ENCODE measurements around the gene ZXDC.

The ZXDC gene

DNA sequence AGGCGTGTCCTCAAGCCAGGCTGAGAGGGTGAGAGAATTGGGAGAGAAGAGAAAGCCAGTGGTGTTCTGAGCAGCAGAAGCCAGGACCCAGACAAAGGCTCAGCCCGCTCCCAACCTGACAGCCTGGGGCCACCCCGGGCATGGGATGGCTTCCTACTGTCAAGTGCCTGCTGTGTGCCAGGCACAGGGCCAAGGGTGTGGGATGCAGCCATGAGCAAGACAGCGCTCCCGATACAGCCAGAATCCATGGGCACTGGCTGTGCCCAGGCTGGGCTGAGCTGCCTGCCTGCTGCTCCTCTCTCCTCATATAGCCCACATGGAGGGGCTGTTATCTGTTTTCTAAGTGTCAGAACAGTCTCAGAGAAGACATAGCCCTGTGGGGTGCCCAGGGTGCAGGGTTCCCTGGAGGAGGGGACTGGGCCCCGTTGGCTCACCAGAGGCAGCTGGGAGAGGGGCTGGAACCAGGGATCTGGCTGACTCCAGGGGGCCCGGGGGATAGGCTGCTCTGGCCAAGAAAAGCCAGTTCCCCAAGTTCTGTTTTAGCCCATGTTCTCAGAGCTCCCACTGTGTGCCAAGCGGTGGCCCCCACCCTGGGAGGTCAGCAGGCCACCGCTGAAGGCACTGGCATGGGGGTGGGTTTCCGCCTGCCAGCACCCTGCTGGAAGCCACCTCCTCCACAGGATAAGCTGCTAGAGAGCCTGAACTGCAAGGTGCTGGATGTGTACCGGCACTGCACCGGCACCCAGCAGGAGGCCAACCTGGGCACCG, 42.0 kb downstream of the ZXDC start:
- Histone ChIP-seq H3K79me2 (ENCODE audit: control insufficient read depth, insufficient read depth, low read length, unreplicated experiment) (no peaks in the 10 kb centered on the region), H3K27me3 (ENCODE audit: insufficient read depth, low read length) (no peaks in the 10 kb centered on the region), H3K4me1 (ENCODE audit: control insufficient read depth, insufficient read depth, low read length, unreplicated experiment) (no peaks in the 10 kb centered on the region), H3K27ac (ENCODE audit: low read depth, low read length) (no peak overlapping the region), H2AFZ (ENCODE audit: low read length, unreplicated experiment) (no peak overlapping the region), H3K4me3 (ENCODE audit: low read depth, low read length) (no peak overlapping the region), H3K36me3 (ENCODE audit: insufficient read depth, low read length) (no peaks in the 10 kb centered on the region)

DNA sequence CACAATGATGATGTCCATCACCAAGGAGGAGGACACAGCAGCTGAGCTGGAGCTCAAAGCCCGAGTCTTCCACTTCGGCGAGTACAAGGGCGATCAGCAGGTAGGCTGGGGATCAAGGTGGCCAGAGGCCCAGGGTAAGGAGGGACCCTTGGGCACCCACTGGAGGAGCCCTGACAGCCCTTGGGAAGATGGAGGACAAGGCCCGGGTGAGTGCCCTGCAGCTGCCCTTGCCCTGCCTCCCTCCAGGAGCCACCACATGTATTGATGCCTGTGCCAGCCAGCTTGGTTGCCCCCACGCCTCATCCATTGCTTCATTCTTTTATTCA, 42.6 kb downstream of the ZXDC start:
- no peaks in the 10 kb centered on the region for H3K4me1 ChIP-seq (ENCODE audit: control insufficient read depth, insufficient read depth, low read length, unreplicated experiment)
- H3K36me3 ChIP-seq (ENCODE audit: insufficient read depth, low read length) = no peaks in the 10 kb centered on the region
- no peak overlapping the region for H3K27ac ChIP-seq (ENCODE audit: low read depth, low read length)
- H3K27me3 ChIP-seq (ENCODE audit: insufficient read depth, low read length) = no peaks in the 10 kb centered on the region
- no peaks in the 10 kb centered on the region for H3K79me2 ChIP-seq (ENCODE audit: control insufficient read depth, insufficient read depth, low read length, unreplicated experiment)
- no peak overlapping the region for H2AFZ ChIP-seq (ENCODE audit: low read length, unreplicated experiment)
- H3K4me3 ChIP-seq (ENCODE audit: low read depth, low read length) = no peak overlapping the region

DNA sequence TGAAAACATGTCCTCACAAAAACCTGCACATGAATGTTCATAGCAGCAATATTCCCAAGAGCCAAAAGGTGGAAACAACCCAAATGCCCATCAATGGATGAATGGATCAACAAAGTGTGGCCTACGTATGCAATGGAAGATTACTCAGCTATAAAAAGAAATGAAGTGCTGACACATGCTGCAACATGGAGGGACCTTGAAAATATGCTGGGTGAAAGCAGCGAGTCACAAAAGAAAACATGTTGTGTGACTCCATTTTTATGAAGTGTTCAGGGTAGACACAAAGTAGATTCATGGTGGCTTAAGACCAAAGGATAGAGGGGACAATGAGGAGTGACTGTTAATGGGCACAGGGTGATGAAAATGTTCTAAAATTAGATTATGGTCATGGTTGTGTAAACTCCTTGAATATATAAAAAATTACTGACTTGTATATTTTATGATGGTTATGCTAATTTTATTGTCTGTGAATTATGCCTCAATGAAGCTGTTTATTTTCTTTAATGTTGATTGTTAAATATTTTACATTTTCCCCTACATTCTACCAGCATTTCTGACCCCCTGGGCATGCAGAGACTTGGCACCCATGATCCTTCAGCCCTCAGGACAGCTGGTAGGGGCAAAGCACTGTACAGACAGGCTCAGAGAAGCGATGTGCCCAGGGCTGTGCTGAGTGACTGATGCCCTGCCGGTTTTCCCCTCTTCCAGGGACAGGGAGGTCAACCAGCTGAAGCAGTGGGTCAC, 43.2 kb downstream of the ZXDC start:
- no peak overlapping the region for H3K4me3 ChIP-seq (ENCODE audit: low read depth, low read length)
- no peaks in the 10 kb centered on the region for H3K36me3 ChIP-seq (ENCODE audit: insufficient read depth, low read length)
- no peak overlapping the region for H2AFZ ChIP-seq (ENCODE audit: low read length, unreplicated experiment)
- no peak overlapping the region; the same call in 1 of the 2 replicates for H3K27ac ChIP-seq (ENCODE audit: low read depth, low read length)
- no peaks in the 10 kb centered on the region for H3K4me1 ChIP-seq (ENCODE audit: control insufficient read depth, insufficient read depth, low read length, unreplicated experiment)
- H3K27me3 ChIP-seq (ENCODE audit: insufficient read depth, low read length) = no peaks in the 10 kb centered on the region
- no peaks in the 10 kb centered on the region for H3K79me2 ChIP-seq (ENCODE audit: control insufficient read depth, insufficient read depth, low read length, unreplicated experiment)

GRCh38 chr3:126431103-126431534, 44.6 kb downstream of the ZXDC start:
- Histone ChIP-seq H3K4me3 (ENCODE audit: low read depth, low read length) (no peak overlapping the region), H3K27ac (ENCODE audit: low read depth, low read length) (no peak overlapping the region), H2AFZ (ENCODE audit: low read length, unreplicated experiment) (no peak overlapping the region), H3K79me2 (ENCODE audit: control insufficient read depth, insufficient read depth, low read length, unreplicated experiment) (no peaks in the 10 kb centered on the region), H3K27me3 (ENCODE audit: insufficient read depth, low read length) (no peaks in the 10 kb centered on the region), H3K4me1 (ENCODE audit: control insufficient read depth, insufficient read depth, low read length, unreplicated experiment) (no peaks in the 10 kb centered on the region), H3K36me3 (ENCODE audit: insufficient read depth, low read length) (no peaks in the 10 kb centered on the region)

DNA sequence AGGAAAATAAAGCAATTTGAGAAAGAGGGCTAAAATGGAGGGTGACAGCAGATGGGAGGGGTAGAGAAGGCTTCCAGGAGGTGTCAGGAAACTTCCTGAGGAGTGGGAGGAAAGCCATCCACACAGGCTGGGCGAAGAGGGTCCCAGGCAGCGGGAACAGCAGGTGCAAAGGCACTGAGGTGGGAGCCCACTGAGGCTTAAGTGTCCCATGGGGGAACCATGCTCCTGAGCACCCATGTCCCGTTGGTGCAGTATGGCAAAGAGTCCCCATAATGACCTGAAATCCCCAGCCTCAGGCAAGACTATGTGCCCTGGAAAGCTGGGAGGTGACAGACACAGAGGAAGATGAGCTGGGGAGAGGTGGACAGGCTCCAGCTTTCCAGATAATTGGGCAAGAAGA, 50.9 kb downstream of the ZXDC start:
- Histone ChIP-seq H2AFZ (ENCODE audit: low read length, unreplicated experiment) (no peak overlapping the region), H3K36me3 (ENCODE audit: insufficient read depth, low read length) (no peaks in the 10 kb centered on the region), H3K79me2 (ENCODE audit: control insufficient read depth, insufficient read depth, low read length, unreplicated experiment) (no peaks in the 10 kb centered on the region), H3K4me1 (ENCODE audit: control insufficient read depth, insufficient read depth, low read length, unreplicated experiment) (peaks cover 6% of the 10 kb centered on the region), H3K4me3 (ENCODE audit: low read depth, low read length) (no peak overlapping the region), H3K27ac (ENCODE audit: low read depth, low read length) (no peak overlapping the region), H3K27me3 (ENCODE audit: insufficient read depth, low read length) (no peaks in the 10 kb centered on the region)

DNA sequence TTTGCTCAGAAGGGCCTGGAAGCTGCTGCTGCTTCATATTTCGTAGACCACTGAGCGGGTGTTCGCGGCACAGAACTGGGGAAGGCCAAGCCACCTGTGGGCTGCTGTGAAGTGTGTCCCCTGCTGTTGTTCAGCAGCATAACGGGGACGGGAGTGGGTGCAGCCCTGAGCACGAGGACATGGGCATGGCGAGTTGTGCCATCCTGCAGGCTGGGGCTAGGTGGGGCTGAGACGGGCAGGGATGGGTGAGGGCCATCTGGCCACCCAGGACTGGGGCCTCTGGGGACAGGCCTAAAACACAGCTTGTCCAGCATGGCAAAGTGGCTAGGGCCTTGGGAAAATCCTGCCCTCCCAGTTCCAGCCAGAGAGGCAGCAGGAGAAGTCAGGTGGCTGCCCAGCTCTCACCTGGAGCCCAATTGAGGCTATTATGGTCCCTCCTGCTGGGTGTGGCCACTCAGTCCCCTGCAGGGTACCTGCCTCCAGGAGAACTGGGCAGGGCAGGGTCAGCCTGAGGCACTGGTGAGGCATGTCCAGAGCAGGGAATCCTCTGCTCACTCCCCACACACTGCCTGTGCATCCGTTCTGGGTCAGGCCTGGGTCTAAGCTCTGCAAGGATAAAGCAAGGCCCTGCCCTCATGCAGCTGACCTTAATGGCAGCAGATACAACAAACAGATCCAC, 51.5 kb downstream of the ZXDC start:
- Histone ChIP-seq H3K27ac (ENCODE audit: low read depth, low read length) (no peak overlapping the region), H2AFZ (ENCODE audit: low read length, unreplicated experiment) (no peak overlapping the region), H3K79me2 (ENCODE audit: control insufficient read depth, insufficient read depth, low read length, unreplicated experiment) (no peaks in the 10 kb centered on the region), H3K4me3 (ENCODE audit: low read depth, low read length) (no peak overlapping the region), H3K4me1 (ENCODE audit: control insufficient read depth, insufficient read depth, low read length, unreplicated experiment) (peaks cover 6% of the 10 kb centered on the region), H3K36me3 (ENCODE audit: insufficient read depth, low read length) (no peaks in the 10 kb centered on the region), H3K27me3 (ENCODE audit: insufficient read depth, low read length) (no peaks in the 10 kb centered on the region)

- no peak overlapping the region for H3K4me3 ChIP-seq (ENCODE audit: low read depth, low read length)
- no peak overlapping the region for H2AFZ ChIP-seq (ENCODE audit: low read length, unreplicated experiment)
- no peaks in the 10 kb centered on the region for H3K79me2 ChIP-seq (ENCODE audit: control insufficient read depth, insufficient read depth, low read length, unreplicated experiment)
- no peaks in the 10 kb centered on the region for H3K36me3 ChIP-seq (ENCODE audit: insufficient read depth, low read length)
- H3K27me3 ChIP-seq (ENCODE audit: insufficient read depth, low read length) = no peaks in the 10 kb centered on the region
- H3K4me1 ChIP-seq (ENCODE audit: control insufficient read depth, insufficient read depth, low read length, unreplicated experiment) = peaks cover 6% of the 10 kb centered on the region
- H3K27ac ChIP-seq (ENCODE audit: low read depth, low read length) = no peak overlapping the region
These were observed 52.3 kb downstream of the ZXDC start for GRCh38 chr3:126423191-126424038.

DNA sequence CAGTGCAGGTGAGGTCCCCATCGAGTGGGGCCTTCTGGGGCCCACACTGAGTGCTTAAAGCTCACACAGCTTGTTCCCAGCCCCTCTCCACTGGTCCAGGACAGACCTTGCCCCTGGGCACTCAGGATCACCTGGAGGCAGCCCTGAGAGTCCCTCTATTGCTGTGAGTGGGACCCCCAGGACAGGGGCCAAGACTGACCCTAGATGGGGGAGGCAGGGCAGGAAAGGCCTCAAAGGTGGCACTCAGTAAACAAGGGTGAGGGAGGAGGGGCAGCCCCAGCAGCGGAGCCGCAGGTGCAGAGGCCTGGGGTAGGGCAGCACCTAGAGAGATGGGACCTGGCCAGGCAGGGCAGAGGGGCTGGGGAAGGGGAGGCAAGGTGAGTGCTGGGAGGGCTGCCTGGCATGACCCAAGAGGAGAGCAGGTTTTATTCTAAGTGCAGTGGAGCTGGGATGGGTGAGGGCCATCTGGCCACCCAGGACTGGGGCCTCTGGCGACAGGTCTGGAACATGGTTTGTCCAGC, 53.1 kb downstream of the ZXDC start:
- peaks cover 6% of the 10 kb centered on the region for H3K4me1 ChIP-seq (ENCODE audit: control insufficient read depth, insufficient read depth, low read length, unreplicated experiment)
- H3K36me3 ChIP-seq (ENCODE audit: insufficient read depth, low read length) = no peaks in the 10 kb centered on the region
- H3K79me2 ChIP-seq (ENCODE audit: control insufficient read depth, insufficient read depth, low read length, unreplicated experiment) = no peaks in the 10 kb centered on the region
- H3K4me3 ChIP-seq (ENCODE audit: low read depth, low read length) = no peak overlapping the region
- no peak overlapping the region for H3K27ac ChIP-seq (ENCODE audit: low read depth, low read length)
- no peak overlapping the region for H2AFZ ChIP-seq (ENCODE audit: low read length, unreplicated experiment)
- 0 out of 2 replicates have a peak, but pooled peaks cover 4% of the 10 kb centered on the region for H3K27me3 ChIP-seq (ENCODE audit: insufficient read depth, low read length)

DNA sequence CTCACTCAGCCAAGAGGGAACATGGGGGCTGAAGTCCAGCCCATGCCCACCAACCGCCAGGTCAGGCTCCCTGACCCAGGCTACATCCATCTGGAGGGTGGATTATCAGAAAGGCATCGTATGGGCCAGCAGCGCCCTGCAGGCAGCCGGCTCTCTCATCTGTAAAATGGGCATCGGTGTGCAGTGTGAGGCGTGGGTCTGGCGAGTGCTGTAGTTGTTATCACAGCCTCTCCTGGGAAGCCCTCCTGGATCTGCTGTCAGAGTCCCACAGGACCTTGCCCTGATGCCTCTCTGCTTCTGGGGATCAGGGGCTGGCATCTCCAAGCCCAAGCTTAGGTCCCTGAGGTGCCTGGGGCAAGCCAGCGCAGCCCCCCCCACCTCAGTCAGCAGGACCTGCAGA, 53.6 kb downstream of the ZXDC start:
- Histone ChIP-seq H3K79me2 (ENCODE audit: control insufficient read depth, insufficient read depth, low read length, unreplicated experiment) (no peaks in the 10 kb centered on the region), H3K36me3 (ENCODE audit: insufficient read depth, low read length) (no peaks in the 10 kb centered on the region), H3K4me3 (ENCODE audit: low read depth, low read length) (no peak overlapping the region), H2AFZ (ENCODE audit: low read length, unreplicated experiment) (no peak overlapping the region), H3K4me1 (ENCODE audit: control insufficient read depth, insufficient read depth, low read length, unreplicated experiment) (peaks cover 6% of the 10 kb centered on the region), H3K27ac (ENCODE audit: low read depth, low read length) (no peak overlapping the region), H3K27me3 (ENCODE audit: insufficient read depth, low read length) (peaks cover 9% of the 10 kb centered on the region)

- peaks cover 13% of the 10 kb centered on the region for H3K27me3 ChIP-seq (ENCODE audit: insufficient read depth, low read length)
- H3K4me3 ChIP-seq (ENCODE audit: low read depth, low read length) = no peak overlapping the region
- no peaks in the 10 kb centered on the region for H3K36me3 ChIP-seq (ENCODE audit: insufficient read depth, low read length)
- no peak overlapping the region for H3K27ac ChIP-seq (ENCODE audit: low read depth, low read length)
- H3K4me1 ChIP-seq (ENCODE audit: control insufficient read depth, insufficient read depth, low read length, unreplicated experiment) = peaks cover 6% of the 10 kb centered on the region
- no peak overlapping the region for H2AFZ ChIP-seq (ENCODE audit: low read length, unreplicated experiment)
- no peaks in the 10 kb centered on the region for H3K79me2 ChIP-seq (ENCODE audit: control insufficient read depth, insufficient read depth, low read length, unreplicated experiment)
These were observed 54.0 kb downstream of the ZXDC start for GRCh38 chr3:126421573-126422119.

Measured in ACC112 (cell line).